SU-DHL-6 (cell line): ENCODE data around the gene CEP70.

Source experiments
- H2AFZ ChIP-seq: fragments of 200-600 bp; sonication (generic); 2 replicates; pipeline ENCODE4 v1.6.1; 2014; ENCODE audit warnings: low read depth, mild to moderate bottlenecking, moderate library complexity, mixed read lengths, antibody characterized with exemption, low read length; ENCODE audit not compliant: severe bottlenecking
- H3F3A ChIP-seq: fragments of 200-600 bp; shearing (Covaris generic); 2 replicates; pipeline ENCODE4 v1.6.0; 2016; ENCODE audit warnings: antibody characterized with exemption, mild to moderate bottlenecking; ENCODE audit not compliant: insufficient read depth
- H3K27ac ChIP-seq: fragments of 200-600 bp; sonication (generic); 2 replicates; pipeline ENCODE4 v1.5.1; 2016; ENCODE audit warnings: low read depth, mild to moderate bottlenecking, low read length, moderate library complexity, mixed read lengths
- H3K27me3 ChIP-seq: fragments of 200-600 bp; sonication (generic), shearing (Covaris generic); 2 replicates; pipeline ENCODE4 v1.6.0; 2014; ENCODE audit warnings: mild to moderate bottlenecking, low read length
- H3K36me3 ChIP-seq: fragments of 200-600 bp; sonication (generic); 2 replicates; pipeline ENCODE4 v1.6.1; 2014; ENCODE audit warnings: mild to moderate bottlenecking, low read length, mixed read lengths
- H3K4me2 ChIP-seq: fragments of 300-600, 200-600 bp; shearing (Covaris generic), sonication (generic); 2 replicates; pipeline ENCODE4 v1.6.0; 2014; ENCODE audit warnings: low read length, low read depth, mild to moderate bottlenecking; ENCODE audit not compliant: poor library complexity, severe bottlenecking
- H3K4me3 ChIP-seq: fragments of 200-600 bp; sonication (generic); 2 replicates; pipeline ENCODE4 v1.5.1; 2014; ENCODE audit warnings: antibody characterized with exemption, low read length, mild to moderate bottlenecking, mixed read lengths; ENCODE audit not compliant: insufficient read depth, poor library complexity, severe bottlenecking
- H3K79me2 ChIP-seq: fragments of 200-600 bp; sonication (generic); 2 replicates; pipeline ENCODE4 v1.6.1; 2014; ENCODE audit warnings: mild to moderate bottlenecking, low read length, moderate library complexity; ENCODE audit not compliant: insufficient read depth
- H3K9ac ChIP-seq: fragments of 200-600 bp; sonication (generic); 2 replicates; pipeline ENCODE4 v1.7.0; 2014; ENCODE audit warnings: mild to moderate bottlenecking, low read length
- H3K9me2 ChIP-seq: fragments of 200-600 bp; sonication (generic); replicated peaks from 2 replicates; pipeline ENCODE4 v1.6.1; 2014; ENCODE audit warnings: low read length; ENCODE audit not compliant: insufficient read depth
- H3K9me3 ChIP-seq: fragments of 200-600 bp; sonication (generic); 2 replicates; pipeline ENCODE4 v1.6.1; 2014; ENCODE audit warnings: low read length, mixed read lengths; ENCODE audit not compliant: insufficient read depth
- H4K20me1 ChIP-seq: fragments of 200-600 bp; sonication (generic); 2 replicates; pipeline ENCODE4 v1.6.1; 2014; ENCODE audit warnings: low read depth, mild to moderate bottlenecking, antibody characterized with exemption, low read length, moderate library complexity, mixed read lengths
- CTCF ChIP-seq: fragments of 200-600 bp; sonication (generic); IDR thresholded peaks from one replicate; pipeline ENCODE4 v1.5.1; 2017; ENCODE audit warnings: antibody characterized with exemption, mild to moderate bottlenecking, low read length, moderate library complexity; ENCODE audit not compliant: insufficient read depth, poor library complexity, severe bottlenecking
- EZH2phosphoT487 ChIP-seq: fragments of 200-600 bp; sonication (generic), shearing (Covaris generic); conservative IDR thresholded peaks from 2 replicates; pipeline ENCODE4 v1.6.1; 2018; ENCODE audit warnings: mild to moderate bottlenecking, antibody characterized with exemption, low read length, moderate library complexity, mixed read lengths

CEP70 gene

DNA sequence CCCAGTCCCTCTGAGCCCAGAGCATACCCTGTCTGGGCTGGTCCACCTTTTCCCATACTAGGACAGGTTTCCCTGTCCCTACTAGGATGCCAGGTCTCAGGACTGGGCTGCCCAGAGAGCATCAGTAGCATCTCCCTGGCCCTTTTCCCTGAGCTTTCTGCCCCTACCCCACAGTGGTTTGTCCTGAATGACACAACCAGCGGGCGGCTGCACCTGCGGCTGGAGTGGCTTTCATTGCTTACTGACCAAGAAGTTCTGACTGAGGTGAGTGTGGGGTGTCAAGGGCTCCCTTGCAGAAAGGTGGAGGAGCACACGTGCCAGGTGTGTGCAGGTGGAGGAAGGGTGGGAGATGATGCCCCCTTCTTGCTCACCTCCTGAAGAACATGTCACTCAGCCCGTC is 126.1 kb downstream of the CEP70 start:
- TF ChIP-seq CTCF = no peak
- no peak for TF ChIP-seq EZH2phosphoT487
- no peak overlapping the region for H2AFZ ChIP-seq
- H3K36me3 ChIP-seq = no peaks in the 10 kb centered on the region

GRCh38 chr3:138465925-138466324 is 128.1 kb downstream of the CEP70 start:
- no peaks in the 10 kb centered on the region for H3K79me2 ChIP-seq
- no peak overlapping the region for H3K4me3 ChIP-seq
- H3K27ac ChIP-seq = no peak overlapping the region
- H3K36me3 ChIP-seq = no peaks in the 10 kb centered on the region
- TF ChIP-seq EZH2phosphoT487 (no peak), CTCF (no peak)
- H3K9me3 ChIP-seq = no peaks in the 10 kb centered on the region
- no peaks in the 10 kb centered on the region for H4K20me1 ChIP-seq
- H3K27me3 ChIP-seq = no peaks in the 10 kb centered on the region
- no peak overlapping the region for H2AFZ ChIP-seq
- no peak overlapping the region for H3K4me2 ChIP-seq
- H3K9me2 ChIP-seq = no peaks in the 10 kb centered on the region
- H3K9ac ChIP-seq = no peak overlapping the region
- no peaks in the 10 kb centered on the region for H3F3A ChIP-seq

More for the DNA sequence above, 126.1 kb downstream of the CEP70 start:
- no peaks in the 10 kb centered on the region for H3K9me3 ChIP-seq
- H3K79me2 ChIP-seq = no peaks in the 10 kb centered on the region
- no peak overlapping the region for H3K4me3 ChIP-seq
- no peaks in the 10 kb centered on the region for H3F3A ChIP-seq
- H3K27ac ChIP-seq = no peak overlapping the region
- H3K4me2 ChIP-seq = no peak overlapping the region
- no peaks in the 10 kb centered on the region for H3K9me2 ChIP-seq
- no peaks in the 10 kb centered on the region for H4K20me1 ChIP-seq
- H3K9ac ChIP-seq = no peak overlapping the region
- no peaks in the 10 kb centered on the region for H3K27me3 ChIP-seq

GRCh38 chr3:138465451-138465850 is 128.6 kb downstream of the CEP70 start:
- Histone ChIP-seq H3K27ac (no peak overlapping the region), H3K4me2 (no peak overlapping the region), H3K36me3 (no peaks in the 10 kb centered on the region), H3K79me2 (no peaks in the 10 kb centered on the region), H3K9me3 (no peaks in the 10 kb centered on the region), H3K9ac (no peak overlapping the region), H3K9me2 (no peaks in the 10 kb centered on the region), H3F3A (no peaks in the 10 kb centered on the region), H2AFZ (no peak overlapping the region), H4K20me1 (no peaks in the 10 kb centered on the region), H3K27me3 (no peaks in the 10 kb centered on the region), H3K4me3 (no peak overlapping the region)
- TF ChIP-seq EZH2phosphoT487 (no peak), CTCF (no peak)

DNA sequence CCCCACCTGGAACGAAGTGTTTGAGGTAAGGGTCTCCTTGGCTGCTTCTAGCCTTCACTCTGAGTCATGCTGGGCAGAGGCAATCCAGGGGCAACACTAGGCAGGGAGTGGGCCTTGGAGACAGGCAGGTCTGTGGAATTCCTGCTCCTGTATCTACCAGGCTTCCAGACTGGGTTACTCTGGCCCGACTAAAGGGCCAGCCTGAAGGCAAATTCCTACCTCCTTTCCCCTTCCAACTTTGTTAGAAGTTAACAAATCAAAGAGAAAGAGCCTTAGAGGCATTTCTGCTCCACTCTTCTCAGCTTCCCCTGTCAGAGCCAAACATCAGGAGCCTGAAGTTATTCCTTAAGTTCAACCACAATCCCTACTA is 129.6 kb downstream of the CEP70 start:
- TF ChIP-seq CTCF (no peak), EZH2phosphoT487 (no peak)
- H3K27ac ChIP-seq = no peak overlapping the region
- H3K9me3 ChIP-seq = no peaks in the 10 kb centered on the region
- H3K4me3 ChIP-seq = no peak overlapping the region
- H3K9me2 ChIP-seq = no peaks in the 10 kb centered on the region
- H2AFZ ChIP-seq = no peak overlapping the region
- H3F3A ChIP-seq = no peaks in the 10 kb centered on the region
- H4K20me1 ChIP-seq = no peaks in the 10 kb centered on the region
- no peaks in the 10 kb centered on the region for H3K27me3 ChIP-seq
- H3K79me2 ChIP-seq = no peaks in the 10 kb centered on the region
- H3K9ac ChIP-seq = no peak overlapping the region
- H3K4me2 ChIP-seq = no peak overlapping the region
- H3K36me3 ChIP-seq = no peaks in the 10 kb centered on the region
